NCI-H2081 (cell line): ENCODE data around the gene CHM.
A peak's percentile ranks its signal among the peaks of the same experiment; 100 is the strongest.
"Not testable (repeated sequence)": the region's sequence is repeated elsewhere in the genome, so short reads cannot be mapped to it uniquely, and the experiment has no call there.

ENCODE experiments used
- DNase-seq, 2 experiments: peaks; one replicate each; lab custom pipeline; 2025; lab: John Stamatoyannopoulos, UW

The CHM gene

GRCh38 chrX:85995641-85996040 lies 51.7 kb downstream of the CHM start:
- DNase-seq = no peak

GRCh38 chrX:85994797-85995196 lies 52.6 kb downstream of the CHM start:
- DNase-seq = no peak

DNA sequence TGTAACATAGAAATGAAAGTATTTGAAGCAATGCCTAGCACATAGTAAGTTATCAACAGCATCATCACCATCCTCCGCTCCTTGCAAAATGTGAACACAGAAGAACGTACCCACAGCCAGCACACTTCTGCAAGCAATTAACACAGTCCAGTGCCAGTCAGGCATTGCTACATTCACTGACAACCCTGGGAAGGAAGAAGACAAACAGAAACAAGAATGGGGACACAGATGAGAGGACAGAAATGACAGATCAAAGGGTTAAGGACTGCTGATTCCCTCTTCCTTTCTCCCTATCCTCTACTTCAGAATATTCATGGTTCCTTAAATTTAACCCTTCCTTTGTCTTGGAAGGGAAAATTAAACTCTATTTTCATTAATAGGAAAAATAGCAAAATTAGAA lies 53.1 kb downstream of the CHM start:
- no peak for DNase-seq

GRCh38 chrX:85993539-85994197 lies 53.7 kb downstream of the CHM start:
- no peak for DNase-seq

DNA sequence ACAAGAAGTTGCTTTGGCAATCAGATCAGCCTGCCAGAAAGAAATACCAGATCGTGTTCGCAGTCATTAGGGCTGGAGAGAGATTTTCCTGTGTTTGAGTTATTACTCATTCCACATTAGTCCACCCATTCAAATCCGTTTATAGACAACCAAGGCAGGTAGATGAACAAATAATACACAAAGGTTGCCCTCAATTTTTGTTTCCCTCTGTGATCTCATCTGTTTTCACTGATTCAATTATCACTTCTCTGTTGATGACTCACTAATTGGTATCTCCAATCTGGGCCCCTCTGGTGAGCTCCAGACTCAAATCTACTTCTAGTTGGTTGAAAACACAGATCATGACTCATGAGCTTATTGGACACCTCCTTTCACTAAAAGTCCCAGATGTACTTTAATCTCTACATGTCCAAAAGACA lies 54.5 kb downstream of the CHM start:
- peak; percentile 21 to 79 for DNase-seq

DNA sequence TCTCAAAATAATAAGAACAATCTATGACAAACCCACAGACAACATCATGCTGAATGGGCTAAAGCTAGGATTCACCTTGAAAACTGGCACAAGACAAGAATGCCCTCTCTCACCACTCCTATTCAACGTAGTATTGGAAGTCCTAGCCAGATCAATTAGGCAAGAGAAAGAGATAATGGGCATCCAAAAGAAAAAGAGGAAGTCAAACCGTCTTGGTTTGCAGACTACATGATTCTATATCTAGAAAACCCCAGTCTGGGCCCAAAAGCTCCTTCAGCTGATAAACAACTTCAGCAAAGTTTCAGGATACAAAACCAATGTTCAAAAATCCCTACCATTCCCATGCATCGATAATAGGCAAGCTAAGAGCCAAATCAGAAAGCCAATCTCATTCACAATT lies 59.0 kb downstream of the CHM start:
- no peak for DNase-seq

GRCh38 chrX:85980286-85980685 lies 67.1 kb downstream of the CHM start:
- no peak for DNase-seq

GRCh38 chrX:85977218-85977617 lies 70.1 kb downstream of the CHM start:
- DNase-seq = no peak

GRCh38 chrX:85972351-85972750 lies 75.0 kb downstream of the CHM start:
- not testable (repeated sequence) for DNase-seq

DNA sequence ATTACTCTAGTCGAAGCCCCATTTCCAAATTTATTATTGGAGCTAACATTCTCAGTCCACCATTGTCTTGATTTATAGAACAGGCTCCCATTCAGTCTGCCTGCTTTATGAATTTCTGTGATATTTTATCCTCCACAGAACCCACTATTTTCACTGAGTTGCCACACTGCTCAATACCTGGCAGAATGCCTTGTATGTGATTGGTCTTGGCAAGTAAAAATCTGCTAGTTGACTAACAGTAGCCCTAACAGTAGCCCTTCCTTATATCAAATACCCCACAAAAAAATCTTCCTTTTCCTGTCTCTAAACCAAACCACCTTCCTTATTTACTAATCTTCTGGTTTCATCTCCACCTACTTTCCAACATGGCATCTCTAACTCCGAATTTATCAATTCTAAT lies 82.6 kb downstream of the CHM start:
- no peak for DNase-seq

GRCh38 chrX:85963736-85964135 lies 83.6 kb downstream of the CHM start:
- no peak for DNase-seq

- no peak for DNase-seq
Observed at GRCh38 chrX:85955510-85955909, 91.8 kb downstream of the CHM start.

DNA sequence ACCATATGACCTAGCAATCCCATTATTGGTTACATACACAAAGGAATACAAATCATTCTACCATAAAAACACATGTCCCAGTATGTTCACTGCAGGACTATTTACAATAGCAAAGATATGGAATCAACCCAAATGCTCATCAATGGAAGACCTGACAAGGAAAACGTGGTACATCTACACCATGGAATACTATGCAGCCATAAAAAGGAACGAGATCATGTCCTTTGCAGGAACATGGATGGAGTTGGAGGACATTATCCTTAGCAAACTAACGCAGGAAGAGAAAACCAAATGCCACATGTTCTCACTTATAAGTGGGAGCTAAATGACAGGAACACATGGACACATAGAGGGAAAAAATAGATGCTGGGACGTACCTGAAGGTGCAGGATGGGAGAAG lies 102.6 kb downstream of the CHM start:
- DNase-seq = not testable (repeated sequence)

DNA sequence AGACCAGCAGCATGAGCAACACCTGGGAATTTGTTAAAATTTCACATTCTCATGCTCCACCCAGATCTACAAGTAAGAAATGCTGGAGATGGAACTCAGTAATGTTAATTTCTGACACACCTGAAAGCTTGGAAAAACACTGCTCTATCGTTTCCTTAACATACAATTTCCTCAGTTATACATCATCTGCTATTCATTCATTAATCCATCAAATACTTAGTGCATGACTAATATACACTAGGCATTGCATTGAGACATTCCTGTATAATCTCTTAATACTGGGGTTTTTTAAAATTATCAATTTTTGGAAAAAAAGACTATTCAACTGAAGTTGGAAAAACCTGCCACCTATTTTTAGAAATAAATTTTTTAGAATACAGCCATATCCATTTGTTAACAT lies 106.1 kb downstream of the CHM start:
- no peak for DNase-seq

GRCh38 chrX:85939942-85940341 lies 107.4 kb downstream of the CHM start:
- DNase-seq = not testable (repeated sequence)

GRCh38 chrX:85934399-85934798 lies 113.0 kb downstream of the CHM start:
- DNase-seq = not testable (repeated sequence)

DNA sequence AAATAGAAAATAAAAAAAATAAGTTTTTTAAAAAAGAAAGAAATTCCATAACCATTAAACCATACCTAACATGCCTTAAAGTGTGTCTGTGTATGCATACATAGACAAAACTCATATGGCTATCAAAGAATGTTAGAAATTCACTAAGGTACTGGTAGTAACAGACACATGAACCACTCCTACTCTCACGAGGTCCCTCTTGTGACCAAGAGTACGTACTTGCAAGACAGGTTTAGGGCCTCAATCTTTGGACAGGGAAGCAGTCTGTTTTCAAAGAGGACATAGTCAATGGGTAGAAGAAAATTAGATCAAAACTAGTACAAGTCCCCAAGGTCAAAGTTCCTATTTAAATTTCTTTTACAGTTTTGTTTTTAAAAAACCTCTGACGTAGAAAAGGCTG lies 117.3 kb downstream of the CHM start:
- no peak for DNase-seq

DNA sequence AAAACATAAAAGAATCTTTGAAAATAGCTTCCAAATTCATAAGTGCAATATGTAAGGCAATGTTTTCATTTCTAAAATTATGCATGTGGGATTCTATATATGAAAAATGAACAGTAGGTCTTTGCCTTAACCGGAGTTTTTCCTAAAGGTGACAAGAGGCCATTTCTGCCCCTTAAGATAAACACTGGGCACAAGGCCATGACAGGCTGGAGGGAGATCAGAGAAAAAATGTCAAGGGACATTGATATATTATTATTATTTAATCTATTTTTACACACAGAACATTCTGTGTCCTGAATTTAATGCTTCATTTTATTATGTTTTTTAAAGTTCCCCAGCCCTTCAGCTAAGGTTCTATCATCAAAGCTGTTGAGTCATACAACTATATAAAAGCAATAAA lies 118.8 kb downstream of the CHM start:
- DNase-seq = no peak

DNA sequence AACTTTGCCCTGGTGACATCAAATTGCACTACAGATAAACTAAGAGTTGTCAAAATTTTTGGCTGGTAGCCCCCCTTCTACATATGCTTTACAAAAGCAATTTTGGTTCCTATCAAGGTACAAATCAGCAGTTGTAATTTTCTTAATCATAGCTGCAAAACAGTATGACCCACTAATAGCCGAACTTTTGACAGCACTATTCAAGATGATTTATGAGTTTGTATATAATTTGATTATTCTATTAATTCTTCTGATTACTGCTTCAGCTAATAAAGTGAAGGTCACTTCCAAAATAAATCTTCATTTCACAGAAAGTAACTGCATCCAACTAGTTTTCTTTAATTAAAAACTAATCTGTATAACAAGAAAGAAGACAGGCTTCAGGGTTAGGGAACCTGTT lies 119.6 kb downstream of the CHM start:
- DNase-seq = no peak

DNA sequence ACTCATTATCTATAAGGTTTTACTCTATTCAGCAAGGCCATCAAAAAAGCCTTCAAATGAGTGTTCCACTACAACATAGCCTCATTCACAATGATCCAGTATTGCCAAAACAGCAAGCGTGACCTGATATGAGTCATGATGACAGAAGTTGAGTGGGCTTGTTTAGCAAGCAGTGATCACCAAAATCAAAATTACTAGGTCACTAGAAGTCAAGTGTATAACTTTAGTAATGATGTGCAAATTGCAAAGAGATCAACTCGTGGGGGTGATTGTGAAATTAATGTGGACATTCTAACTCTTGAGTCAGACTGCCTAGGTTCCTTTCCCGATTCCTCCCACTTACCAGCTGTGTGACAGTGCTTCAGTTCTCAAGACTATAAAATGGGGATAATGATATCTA lies 124.5 kb downstream of the CHM start:
- no peak for DNase-seq

GRCh38 chrX:85916656-85917280 lies 130.6 kb downstream of the CHM start:
- not testable (repeated sequence) for DNase-seq

GRCh38 chrX:85914431-85914830 lies 132.9 kb downstream of the CHM start:
- DNase-seq = no peak

GRCh38 chrX:85907316-85907715 lies 140.0 kb downstream of the CHM start:
- no peak for DNase-seq

DNA sequence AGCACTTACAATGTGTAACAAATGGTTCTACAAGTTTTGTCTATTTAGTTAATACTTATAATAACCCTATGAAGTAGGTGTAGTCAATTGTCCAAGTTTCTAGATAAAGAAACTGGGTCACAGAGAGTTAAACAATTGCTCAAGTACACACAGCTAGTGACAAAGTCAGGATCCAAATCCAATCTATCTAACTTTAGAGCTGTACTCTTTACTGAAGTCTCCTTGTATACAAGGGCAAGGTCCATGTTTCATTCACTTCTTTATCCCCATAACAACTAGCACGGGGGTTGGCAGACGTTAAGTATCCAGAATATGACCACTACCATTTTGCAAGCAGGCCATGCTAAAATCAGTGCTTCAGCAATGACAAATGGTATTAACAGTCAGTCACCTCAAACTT lies 141.0 kb downstream of the CHM start:
- DNase-seq = no peak
